ENCODE data around the gene NAA40.

GRCh38 chr11:63937713-63938478, 906 bp upstream of the NAA40 start:
- no peak for TF ChIP-seq EP300 (conservative IDR thresholded peaks at IDR 0.05; ENCODE audit: poor library complexity, severe bottlenecking)
- no peak for TF ChIP-seq EZH2 (IDR thresholded peaks at IDR 0.05; ENCODE audit: borderline replicate concordance, insufficient read depth, low read length, poor library complexity, severe bottlenecking)
- no peak for TF ChIP-seq RAD21 (conservative IDR thresholded peaks at IDR 0.05)
- TF ChIP-seq POLR2AphosphoS5 (IDR thresholded peaks at IDR 0.05), result no peak
- TF ChIP-seq, protein P1, sequence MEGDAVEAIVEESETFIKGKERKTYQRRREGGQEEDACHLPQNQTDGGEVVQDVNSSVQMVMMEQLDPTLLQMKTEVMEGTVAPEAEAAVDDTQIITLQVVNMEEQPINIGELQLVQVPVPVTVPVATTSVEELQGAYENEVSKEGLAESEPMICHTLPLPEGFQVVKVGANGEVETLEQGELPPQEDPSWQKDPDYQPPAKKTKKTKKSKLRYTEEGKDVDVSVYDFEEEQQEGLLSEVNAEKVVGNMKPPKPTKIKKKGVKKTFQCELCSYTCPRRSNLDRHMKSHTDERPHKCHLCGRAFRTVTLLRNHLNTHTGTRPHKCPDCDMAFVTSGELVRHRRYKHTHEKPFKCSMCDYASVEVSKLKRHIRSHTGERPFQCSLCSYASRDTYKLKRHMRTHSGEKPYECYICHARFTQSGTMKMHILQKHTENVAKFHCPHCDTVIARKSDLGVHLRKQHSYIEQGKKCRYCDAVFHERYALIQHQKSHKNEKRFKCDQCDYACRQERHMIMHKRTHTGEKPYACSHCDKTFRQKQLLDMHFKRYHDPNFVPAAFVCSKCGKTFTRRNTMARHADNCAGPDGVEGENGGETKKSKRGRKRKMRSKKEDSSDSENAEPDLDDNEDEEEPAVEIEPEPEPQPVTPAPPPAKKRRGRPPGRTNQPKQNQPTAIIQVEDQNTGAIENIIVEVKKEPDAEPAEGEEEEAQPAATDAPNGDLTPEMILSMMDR (IDR thresholded peaks at IDR 0.05; ENCODE audit: poor library complexity, severe bottlenecking), result no peak
- TF ChIP-seq MXI1 (conservative IDR thresholded peaks at IDR 0.05; ENCODE audit: poor library complexity, severe bottlenecking), result no peak
- no peak for TF ChIP-seq SMC3 (conservative IDR thresholded peaks at IDR 0.05; ENCODE audit: poor library complexity)
